Loucy (cell line): ENCODE data around the gene CBX4.

ENCODE experiments used
- H2AFZ ChIP-seq: fragments of 200-600 bp; sonication (generic); 2 replicates; pipeline ENCODE4 v1.6.0; 2016; ENCODE audit warnings: antibody characterized with exemption, mild to moderate bottlenecking, low read length, moderate library complexity
- H3F3A ChIP-seq: fragments of 200-600 bp; 2 replicates; pipeline ENCODE4 v1.6.0; 2016; ENCODE audit warnings: antibody characterized with exemption, low read depth, mild to moderate bottlenecking
- H3K27me3 ChIP-seq: fragments of 200-600 bp; sonication (generic); 2 replicates; pipeline ENCODE4 v1.6.1; 2014; ENCODE audit warnings: low read length, mild to moderate bottlenecking; ENCODE audit not compliant: insufficient read depth, poor library complexity, severe bottlenecking
- H3K36me3 ChIP-seq: fragments of 200-600 bp; sonication (generic); 2 replicates; pipeline ENCODE4 v1.6.1; 2016; ENCODE audit warnings: low read length; ENCODE audit not compliant: insufficient read depth
- H3K4me1 ChIP-seq: fragments of 200-600 bp; sonication (generic); 2 replicates; pipeline ENCODE4 v1.5.1; 2014; ENCODE audit warnings: low read length, mild to moderate bottlenecking; ENCODE audit not compliant: insufficient read depth, poor library complexity, severe bottlenecking
- H3K4me2 ChIP-seq: fragments of 200-600 bp; sonication (generic); 2 replicates; pipeline ENCODE4 v1.6.0; 2014; ENCODE audit warnings: antibody characterized with exemption, low read length, low read depth, mild to moderate bottlenecking; ENCODE audit not compliant: poor library complexity, severe bottlenecking
- H3K4me3 ChIP-seq: fragments of 200-600 bp; sonication (generic); 2 replicates; pipeline ENCODE4 v1.5.1; 2014; ENCODE audit warnings: low read length, mild to moderate bottlenecking, mixed read lengths; ENCODE audit not compliant: poor library complexity, severe bottlenecking
- H3K79me2 ChIP-seq: fragments of 200-600 bp; sonication (generic); 2 replicates; pipeline ENCODE4 v1.6.1; 2014; ENCODE audit warnings: low read length; ENCODE audit not compliant: insufficient read depth
- H3K9ac ChIP-seq: fragments of 200-600 bp; sonication (generic); 2 replicates; pipeline ENCODE4 v1.6.0; 2014; ENCODE audit warnings: mild to moderate bottlenecking, low read depth, low read length, moderate library complexity; ENCODE audit not compliant: poor library complexity, severe bottlenecking
- H3K9me2 ChIP-seq: fragments of 200-600 bp; sonication (generic); replicated peaks from 2 replicates; pipeline ENCODE4 v1.6.1; 2016; ENCODE audit warnings: low read depth, low read length, mixed read lengths
- H3K9me3 ChIP-seq: fragments of 200-600 bp; sonication (generic); 2 replicates; pipeline ENCODE4 v1.6.1; 2014; ENCODE audit warnings: mild to moderate bottlenecking, antibody characterized with exemption, low read length, low read depth; ENCODE audit not compliant: insufficient read depth
- H4K20me1 ChIP-seq: fragments of 200-600 bp; sonication (generic); 2 replicates; pipeline ENCODE4 v1.6.0; 2014; ENCODE audit warnings: antibody characterized with exemption, low read length, mild to moderate bottlenecking; ENCODE audit not compliant: insufficient read depth, poor library complexity, severe bottlenecking
- CTCF ChIP-seq: fragments of 200-600 bp; sonication (generic); conservative IDR thresholded peaks from 2 replicates; pipeline ENCODE4 v1.5.1; 2014; ENCODE audit warnings: mild to moderate bottlenecking, antibody characterized with exemption, low read length
- EZH2phosphoT487 ChIP-seq: fragments of 200-600 bp; IDR thresholded peaks from 2 replicates; pipeline ENCODE4 v1.6.1; 2018; ENCODE audit warnings: antibody characterized with exemption, mild to moderate bottlenecking, moderate library complexity, borderline replicate concordance

CBX4 gene

GRCh38 chr17:79847698-79848369 lies 8.6 kb upstream of the CBX4 start:
- Histone ChIP-seq H4K20me1 (no peaks in the 10 kb centered on the region), H3K9me3 (no peaks in the 10 kb centered on the region), H2AFZ (no peak overlapping the region), H3K4me3 (no peak overlapping the region), H3K36me3 (no peaks in the 10 kb centered on the region), H3K27me3 (no peaks in the 10 kb centered on the region), H3K4me1 (peaks cover 16% of the 10 kb centered on the region), H3K9me2 (no peaks in the 10 kb centered on the region), H3K4me2 (no peak overlapping the region), H3F3A (no peaks in the 10 kb centered on the region), H3K9ac (no peak overlapping the region), H3K79me2 (no peaks in the 10 kb centered on the region)
- no peak for TF ChIP-seq EZH2phosphoT487
- no peak for TF ChIP-seq CTCF

DNA sequence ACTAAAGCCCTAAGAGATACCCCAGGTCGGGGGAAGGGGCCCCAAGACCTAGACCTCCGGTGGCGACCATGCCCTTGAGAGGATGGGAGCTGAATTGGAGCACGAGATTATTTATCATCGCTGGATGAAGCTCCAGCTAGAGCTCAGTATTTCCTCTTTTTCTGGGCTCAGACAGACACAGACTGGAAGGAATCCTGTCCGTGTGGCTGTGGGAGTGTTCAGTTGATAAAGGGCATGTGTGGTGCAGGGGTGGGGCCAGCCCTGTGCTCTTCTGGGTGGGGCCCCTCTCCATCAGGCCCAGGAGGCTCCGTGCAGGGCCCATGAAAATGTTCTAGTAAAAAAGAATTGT lies 6.3 kb upstream of the CBX4 start:
- Histone ChIP-seq H3K9me2 (no peaks in the 10 kb centered on the region), H3K27me3 (no peaks in the 10 kb centered on the region), H3K4me2 (peak overlapping the region; percentile 99), H4K20me1 (no peaks in the 10 kb centered on the region), H3K9me3 (no peaks in the 10 kb centered on the region), H2AFZ (no peak overlapping the region), H3K4me1 (peaks cover 34% of the 10 kb centered on the region), H3K36me3 (no peaks in the 10 kb centered on the region), H3K79me2 (peaks cover 15% of the 10 kb centered on the region), H3K9ac (peak overlapping the region; percentile 94), H3F3A (no peaks in the 10 kb centered on the region), H3K4me3 (peak overlapping the region; percentile 74)
- TF ChIP-seq CTCF = no peak
- no peak for TF ChIP-seq EZH2phosphoT487

DNA sequence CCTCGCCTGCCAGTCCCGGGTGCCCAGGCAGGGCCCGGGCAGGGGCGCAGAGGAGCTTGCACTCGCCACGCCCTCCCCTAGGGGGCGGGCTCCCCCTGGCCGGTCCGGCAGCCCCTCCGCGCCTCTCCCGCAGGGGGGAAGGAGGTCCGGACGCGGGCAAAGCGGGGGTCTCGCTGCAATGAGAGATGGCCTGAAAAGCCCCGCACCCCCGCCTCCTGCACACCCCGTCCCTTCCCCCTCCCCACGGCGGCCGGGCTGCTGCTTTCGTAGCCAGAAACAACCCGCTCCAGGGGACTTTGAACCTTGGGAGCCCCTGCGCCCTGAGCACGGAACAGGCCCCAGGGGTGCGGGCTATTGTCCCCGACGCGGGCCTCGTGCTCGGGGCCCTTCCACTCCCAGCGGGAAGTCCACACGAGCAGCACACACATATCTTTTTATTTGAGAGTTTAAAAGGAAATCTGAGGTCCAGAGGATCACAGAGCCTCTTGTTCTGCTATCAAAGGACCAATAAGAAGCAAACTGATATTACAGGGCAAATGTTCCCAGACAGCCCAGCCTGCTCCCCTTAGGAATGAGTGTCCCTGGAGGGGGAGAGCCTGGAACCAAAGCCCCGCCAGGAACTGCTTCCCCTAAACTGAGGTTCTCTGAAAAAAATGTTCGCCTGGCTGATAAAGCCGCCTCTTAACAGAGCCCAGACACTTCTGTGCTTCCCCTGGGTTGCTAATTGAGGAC lies 5.8 kb upstream of the CBX4 start:
- peak overlapping the region; percentile 99 for H3K4me2 ChIP-seq
- H3K4me3 ChIP-seq = peak overlapping the region; percentile 74
- no peaks in the 10 kb centered on the region for H3K9me3 ChIP-seq
- TF ChIP-seq CTCF (peak; percentile 61), EZH2phosphoT487 (no peak)
- H3K27me3 ChIP-seq = no peaks in the 10 kb centered on the region
- no peaks in the 10 kb centered on the region for H3F3A ChIP-seq
- H2AFZ ChIP-seq = peak overlapping the region; percentile 29; the same call in 1 of the 2 replicates
- H3K36me3 ChIP-seq = no peaks in the 10 kb centered on the region
- peaks cover 20% of the 10 kb centered on the region for H3K79me2 ChIP-seq
- H3K4me1 ChIP-seq = peaks cover 38% of the 10 kb centered on the region
- H3K9me2 ChIP-seq = no peaks in the 10 kb centered on the region
- H4K20me1 ChIP-seq = no peaks in the 10 kb centered on the region
- peak overlapping the region; percentile 94 for H3K9ac ChIP-seq
